ENCODE results near the gene PRKN.

The PRKN gene

DNA sequence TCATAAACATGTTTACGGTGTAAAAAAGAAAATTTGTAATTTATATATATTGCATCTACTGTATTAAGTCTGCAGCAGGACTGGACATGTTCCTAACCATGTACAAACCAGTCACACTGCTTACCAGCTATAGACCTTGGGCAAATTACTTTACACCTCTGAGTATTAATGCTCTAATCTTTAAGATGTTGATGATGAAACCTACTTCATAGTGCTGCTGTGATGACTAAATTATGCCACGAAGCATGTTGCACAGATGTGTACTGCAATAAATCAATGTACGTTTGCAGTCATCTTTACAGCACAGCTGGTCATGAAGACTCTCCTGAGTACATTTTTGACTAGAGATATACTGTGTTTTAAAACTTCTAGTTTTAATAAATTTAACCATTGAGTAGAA is 42.6 kb downstream of the PRKN start:
- no peak overlapping the region for H3K4me2 ChIP-seq
- no peak overlapping the region for H3K4me3 ChIP-seq (IDR thresholded peaks at IDR 0.05; ENCODE audit: insufficient read depth, low read depth, low read length)
- TF ChIP-seq, protein P1, sequence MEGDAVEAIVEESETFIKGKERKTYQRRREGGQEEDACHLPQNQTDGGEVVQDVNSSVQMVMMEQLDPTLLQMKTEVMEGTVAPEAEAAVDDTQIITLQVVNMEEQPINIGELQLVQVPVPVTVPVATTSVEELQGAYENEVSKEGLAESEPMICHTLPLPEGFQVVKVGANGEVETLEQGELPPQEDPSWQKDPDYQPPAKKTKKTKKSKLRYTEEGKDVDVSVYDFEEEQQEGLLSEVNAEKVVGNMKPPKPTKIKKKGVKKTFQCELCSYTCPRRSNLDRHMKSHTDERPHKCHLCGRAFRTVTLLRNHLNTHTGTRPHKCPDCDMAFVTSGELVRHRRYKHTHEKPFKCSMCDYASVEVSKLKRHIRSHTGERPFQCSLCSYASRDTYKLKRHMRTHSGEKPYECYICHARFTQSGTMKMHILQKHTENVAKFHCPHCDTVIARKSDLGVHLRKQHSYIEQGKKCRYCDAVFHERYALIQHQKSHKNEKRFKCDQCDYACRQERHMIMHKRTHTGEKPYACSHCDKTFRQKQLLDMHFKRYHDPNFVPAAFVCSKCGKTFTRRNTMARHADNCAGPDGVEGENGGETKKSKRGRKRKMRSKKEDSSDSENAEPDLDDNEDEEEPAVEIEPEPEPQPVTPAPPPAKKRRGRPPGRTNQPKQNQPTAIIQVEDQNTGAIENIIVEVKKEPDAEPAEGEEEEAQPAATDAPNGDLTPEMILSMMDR (conservative IDR thresholded peaks at IDR 0.05; ENCODE audit: low read depth, low read length) = no peak
- no peak overlapping the region for H3K27ac ChIP-seq
- no peaks in the 10 kb centered on the region for H3K79me2 ChIP-seq (ENCODE audit: insufficient read depth, low read depth)
- H2AFZ ChIP-seq (ENCODE audit: low read depth) = no peak overlapping the region
- no peaks in the 10 kb centered on the region for H3K4me1 ChIP-seq (ENCODE audit: low read depth, poor library complexity, severe bottlenecking)
- no peaks in the 10 kb centered on the region for H3K27me3 ChIP-seq (ENCODE audit: insufficient read depth, low read depth)
- no peak overlapping the region for H3K9ac ChIP-seq
- no peaks in the 10 kb centered on the region for H3K36me3 ChIP-seq (ENCODE audit: insufficient read depth)
- no peaks in the 10 kb centered on the region for H4K20me1 ChIP-seq (ENCODE audit: insufficient read depth)

GRCh38 chr6:162684052-162684451 is 43.5 kb downstream of the PRKN start:
- H3K4me2 ChIP-seq = no peak overlapping the region
- H3K27ac ChIP-seq = no peak overlapping the region
- H3K9ac ChIP-seq = no peak overlapping the region
- no peaks in the 10 kb centered on the region for H4K20me1 ChIP-seq (ENCODE audit: insufficient read depth)
- no peak overlapping the region for H3K4me3 ChIP-seq (IDR thresholded peaks at IDR 0.05; ENCODE audit: insufficient read depth, low read depth, low read length)
- H3K36me3 ChIP-seq (ENCODE audit: insufficient read depth) = no peaks in the 10 kb centered on the region
- no peaks in the 10 kb centered on the region for H3K27me3 ChIP-seq (ENCODE audit: insufficient read depth, low read depth)
- TF ChIP-seq, protein P1 (conservative IDR thresholded peaks at IDR 0.05; ENCODE audit: low read depth, low read length) = no peak
- H3K4me1 ChIP-seq (ENCODE audit: low read depth, poor library complexity, severe bottlenecking) = no peaks in the 10 kb centered on the region
- no peak overlapping the region for H2AFZ ChIP-seq (ENCODE audit: low read depth)
- no peaks in the 10 kb centered on the region for H3K79me2 ChIP-seq (ENCODE audit: insufficient read depth, low read depth)

GRCh38 chr6:162683135-162683534 is 44.4 kb downstream of the PRKN start:
- Histone ChIP-seq H3K36me3 (ENCODE audit: insufficient read depth) (no peaks in the 10 kb centered on the region), H3K4me1 (ENCODE audit: low read depth, poor library complexity, severe bottlenecking) (no peaks in the 10 kb centered on the region), H3K27me3 (ENCODE audit: insufficient read depth, low read depth) (no peaks in the 10 kb centered on the region), H3K79me2 (ENCODE audit: insufficient read depth, low read depth) (no peaks in the 10 kb centered on the region), H3K4me3 (IDR thresholded peaks at IDR 0.05; ENCODE audit: insufficient read depth, low read depth, low read length) (no peak overlapping the region), H3K9ac (no peak overlapping the region), H3K27ac (no peak overlapping the region), H3K4me2 (no peak overlapping the region), H4K20me1 (ENCODE audit: insufficient read depth) (no peaks in the 10 kb centered on the region), H2AFZ (ENCODE audit: low read depth) (no peak overlapping the region)
- TF ChIP-seq, protein P1 (conservative IDR thresholded peaks at IDR 0.05; ENCODE audit: low read depth, low read length) = no peak

GRCh38 chr6:162681447-162681846 is 46.1 kb downstream of the PRKN start:
- Histone ChIP-seq H3K4me1 (ENCODE audit: low read depth, poor library complexity, severe bottlenecking) (no peaks in the 10 kb centered on the region), H2AFZ (ENCODE audit: low read depth) (no peak overlapping the region), H3K9ac (no peak overlapping the region), H3K4me2 (no peak overlapping the region), H3K27me3 (ENCODE audit: insufficient read depth, low read depth) (no peaks in the 10 kb centered on the region), H3K79me2 (ENCODE audit: insufficient read depth, low read depth) (no peaks in the 10 kb centered on the region), H3K27ac (no peak overlapping the region), H3K4me3 (IDR thresholded peaks at IDR 0.05; ENCODE audit: insufficient read depth, low read depth, low read length) (no peak overlapping the region), H3K36me3 (ENCODE audit: insufficient read depth) (no peaks in the 10 kb centered on the region), H4K20me1 (ENCODE audit: insufficient read depth) (no peaks in the 10 kb centered on the region)
- TF ChIP-seq, protein P1 (conservative IDR thresholded peaks at IDR 0.05; ENCODE audit: low read depth, low read length) = no peak
